ENCODE measurements around the gene CLINT1.

Gene CLINT1

GRCh38 chr5:157821822-157822622, 36.9 kb downstream of the CLINT1 start:
- DNase-seq, result no peak

- DNase-seq, result no peak
Measured at GRCh38 chr5:157821405-157821804, 37.5 kb downstream of the CLINT1 start.

DNA sequence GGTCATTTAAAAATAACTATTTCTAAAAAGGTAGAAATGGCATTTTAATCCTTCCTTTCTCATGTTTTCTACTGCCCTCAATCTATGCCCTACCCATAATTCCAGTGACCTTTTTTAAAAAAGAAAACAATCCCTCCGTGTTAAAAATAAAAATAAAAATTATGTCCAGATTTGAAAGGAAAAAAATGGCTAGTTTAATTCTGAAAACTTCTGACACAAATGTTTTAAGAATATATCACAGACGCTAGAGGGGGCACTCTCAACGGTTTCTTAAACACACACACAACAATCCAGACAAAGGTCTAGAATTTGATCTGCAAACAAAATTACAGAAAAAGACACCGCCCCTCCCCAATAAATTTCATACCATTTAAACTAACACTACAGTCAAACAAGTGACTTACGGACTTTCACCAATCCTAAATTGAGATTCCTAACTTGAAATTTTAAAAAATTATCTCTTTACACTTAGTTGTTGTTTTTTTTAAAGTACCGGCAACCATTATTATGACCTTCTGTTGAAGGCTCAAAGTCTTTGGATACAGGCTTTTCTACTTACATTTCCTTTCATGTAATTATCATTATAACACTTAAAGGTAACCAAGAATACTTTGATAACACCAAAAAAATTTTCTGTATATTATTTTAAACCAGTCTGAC, 38.2 kb downstream of the CLINT1 start:
- peak; percentile 26 for DNase-seq

- peak; percentile 19 for DNase-seq
Measured at GRCh38 chr5:157819502-157820115, 39.3 kb downstream of the CLINT1 start.

DNA sequence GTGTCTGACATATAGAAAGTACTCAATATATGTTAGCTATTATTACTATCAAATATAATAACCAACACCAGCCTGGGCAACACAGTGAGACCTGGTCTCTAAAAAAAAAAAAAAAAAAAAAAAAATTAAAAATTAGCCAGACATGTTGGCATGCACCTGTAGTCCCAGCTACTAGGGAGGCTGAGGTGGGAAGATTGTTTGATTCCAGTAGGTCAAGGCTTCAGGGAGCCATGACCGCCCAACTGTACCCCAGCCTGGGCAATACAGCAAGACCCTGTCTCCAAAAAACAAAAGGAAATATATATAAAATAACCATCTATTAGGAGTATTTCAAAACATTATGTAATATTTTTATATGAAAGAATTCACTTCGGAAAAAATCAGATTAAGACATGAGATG, 40.6 kb downstream of the CLINT1 start:
- no peak for DNase-seq

GRCh38 chr5:157817928-157818327, 41.0 kb downstream of the CLINT1 start:
- DNase-seq, result no peak

DNA sequence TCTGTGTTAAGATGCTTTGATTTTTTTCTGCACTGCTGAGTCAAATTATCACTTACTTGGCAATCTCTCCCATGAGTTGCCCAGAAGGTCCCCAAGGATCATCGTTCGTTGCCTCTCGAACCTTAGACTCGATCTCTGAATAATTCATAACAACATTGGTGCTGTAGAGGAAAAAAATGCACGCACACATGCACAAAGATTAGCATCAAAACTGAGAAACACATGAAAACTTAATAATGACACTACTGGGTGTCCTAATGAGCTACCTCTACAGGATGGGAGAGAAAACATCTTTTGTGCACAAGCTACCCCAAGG, 41.6 kb downstream of the CLINT1 start:
- DNase-seq, result no peak

GRCh38 chr5:157816682-157817386, 42.1 kb downstream of the CLINT1 start:
- no peak for DNase-seq

GRCh38 chr5:157812086-157812485, 46.9 kb downstream of the CLINT1 start:
- DNase-seq, result no peak

- no peak for DNase-seq
Measured at GRCh38 chr5:157808043-157808442, 50.9 kb downstream of the CLINT1 start.

DNA sequence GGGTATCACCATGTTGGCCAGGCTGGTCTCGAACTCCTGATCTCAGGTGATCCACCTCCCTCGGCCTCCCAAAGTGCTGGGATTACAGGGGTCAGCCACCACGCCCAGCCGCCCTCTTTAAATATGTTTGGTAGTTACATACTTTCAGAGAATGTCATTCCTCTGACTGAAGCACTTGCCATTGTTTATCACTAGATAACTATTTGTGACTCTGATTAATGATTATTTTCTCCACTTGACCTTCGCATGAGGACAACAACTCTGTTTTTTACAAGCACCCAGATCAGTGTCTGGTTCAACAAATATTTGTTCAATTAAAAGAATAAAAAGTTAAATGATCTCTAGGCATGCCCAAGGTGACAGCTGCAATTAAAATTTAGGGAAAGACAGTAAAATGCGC, 56.2 kb downstream of the CLINT1 start:
- no peak for DNase-seq

DNA sequence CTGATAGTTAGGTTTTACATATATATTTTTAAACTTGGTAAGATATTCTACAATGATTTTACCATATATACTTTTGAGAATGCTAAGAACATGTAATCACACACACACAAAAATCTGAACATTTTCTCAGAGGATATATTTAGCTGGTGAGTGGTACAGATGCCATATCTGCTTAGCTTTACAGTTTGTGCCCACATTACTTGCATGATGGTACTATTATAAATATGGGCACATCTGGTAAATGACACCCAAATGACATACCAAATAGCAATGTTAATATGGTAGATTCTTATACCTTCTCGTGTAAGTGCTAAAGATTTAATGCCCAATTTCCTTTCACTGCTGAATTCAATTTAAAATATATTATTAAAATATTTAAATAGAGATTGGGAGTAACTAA, 58.8 kb downstream of the CLINT1 start:
- DNase-seq, result no peak

- no peak for DNase-seq
Measured at GRCh38 chr5:157799578-157799977, 59.4 kb downstream of the CLINT1 start.

DNA sequence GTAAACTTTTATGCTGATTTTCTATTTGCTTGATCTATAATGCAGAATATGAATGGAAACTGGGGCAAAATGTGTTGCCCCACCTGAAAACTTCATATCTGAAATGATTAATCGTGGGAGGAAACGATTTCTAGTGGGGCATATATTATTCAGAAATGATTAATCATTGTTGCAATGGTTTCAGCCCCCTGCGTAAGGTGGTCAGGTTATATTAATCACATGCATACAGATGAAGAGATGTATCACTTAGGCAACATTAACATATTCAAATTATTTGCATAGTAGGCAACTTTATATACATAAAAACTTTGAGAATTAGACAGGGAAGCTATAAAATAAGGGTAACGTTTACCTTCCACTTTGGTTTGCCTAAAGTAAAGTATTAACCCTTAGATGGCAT, 65.6 kb downstream of the CLINT1 start:
- no peak for DNase-seq

DNA sequence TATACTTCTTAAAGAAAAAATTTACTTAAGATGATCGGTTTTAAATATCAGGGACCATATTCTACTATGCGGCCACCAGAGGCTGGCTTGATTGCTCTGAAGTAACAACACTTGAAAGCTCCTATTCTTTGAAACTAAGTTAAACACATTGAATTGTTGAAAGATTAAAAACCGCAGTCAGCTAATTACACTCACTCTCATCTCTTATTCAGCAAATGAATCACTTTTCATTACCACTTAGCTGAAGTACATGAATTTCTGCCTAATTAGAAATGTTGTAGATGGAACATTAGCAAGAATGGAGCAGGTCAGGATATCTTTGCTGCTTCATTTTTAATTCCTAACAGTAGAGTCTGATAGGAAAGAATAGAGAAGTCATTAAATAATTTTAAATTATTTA, 73.1 kb downstream of the CLINT1 start:
- DNase-seq, result no peak

DNA sequence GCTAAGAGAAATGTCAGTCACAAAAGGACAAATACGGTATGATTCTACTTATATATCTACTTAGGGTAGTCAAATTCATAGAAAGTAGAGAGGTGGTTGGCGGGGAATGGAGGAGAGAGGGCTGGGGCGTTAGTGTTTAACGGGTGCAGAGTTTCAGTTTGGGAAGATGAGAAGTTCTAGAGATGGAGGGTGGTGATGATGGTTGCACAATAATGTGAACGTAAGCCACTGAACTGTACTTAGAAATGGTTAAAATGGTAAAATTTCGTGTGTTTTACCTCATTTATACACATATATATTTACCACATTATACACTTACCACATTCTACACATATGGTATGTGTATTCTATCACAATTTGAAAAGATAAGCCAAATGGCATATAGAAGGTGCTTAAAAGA, 79.7 kb downstream of the CLINT1 start:
- no peak for DNase-seq

DNA sequence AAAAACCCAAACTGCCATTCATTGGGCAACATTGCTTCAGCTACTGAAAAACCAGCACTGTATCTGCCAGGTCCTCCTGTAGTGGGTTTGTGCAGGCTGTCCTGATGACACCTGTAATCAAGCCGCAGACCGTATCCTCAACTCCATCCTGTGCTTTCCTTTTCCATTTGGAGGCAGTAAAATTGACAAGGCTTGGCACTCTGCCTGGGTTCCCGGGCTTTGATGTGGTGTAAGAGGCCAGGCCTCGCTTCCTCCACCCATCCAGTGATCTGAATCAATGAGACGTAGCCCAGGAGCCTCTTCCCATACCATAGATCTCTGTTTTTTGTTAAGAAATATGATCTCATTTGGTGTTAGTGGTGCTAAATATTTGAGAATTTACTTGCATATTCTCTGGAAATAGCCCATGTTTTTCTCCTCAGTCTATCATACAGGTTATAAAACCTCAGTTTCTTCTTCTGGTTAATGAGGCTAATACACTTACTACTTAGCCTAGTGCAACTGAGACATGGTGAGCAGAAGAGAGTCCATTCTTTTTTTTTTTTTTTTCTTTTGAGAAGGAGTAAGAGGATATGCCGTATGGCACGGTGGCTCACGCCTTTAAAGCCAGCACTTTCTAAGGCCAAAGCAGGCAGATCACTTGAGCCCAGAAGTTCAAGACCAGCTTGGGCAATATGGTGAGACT, 80.7 kb downstream of the CLINT1 start:
- DNase-seq, result peak; percentile 8

- DNase-seq, result no peak
Measured at GRCh38 chr5:157772127-157772526, 86.8 kb downstream of the CLINT1 start.

- no peak for DNase-seq
Measured at GRCh38 chr5:157770665-157771064, 88.3 kb downstream of the CLINT1 start.

GRCh38 chr5:157767689-157768088, 91.3 kb downstream of the CLINT1 start:
- no peak for DNase-seq

DNA sequence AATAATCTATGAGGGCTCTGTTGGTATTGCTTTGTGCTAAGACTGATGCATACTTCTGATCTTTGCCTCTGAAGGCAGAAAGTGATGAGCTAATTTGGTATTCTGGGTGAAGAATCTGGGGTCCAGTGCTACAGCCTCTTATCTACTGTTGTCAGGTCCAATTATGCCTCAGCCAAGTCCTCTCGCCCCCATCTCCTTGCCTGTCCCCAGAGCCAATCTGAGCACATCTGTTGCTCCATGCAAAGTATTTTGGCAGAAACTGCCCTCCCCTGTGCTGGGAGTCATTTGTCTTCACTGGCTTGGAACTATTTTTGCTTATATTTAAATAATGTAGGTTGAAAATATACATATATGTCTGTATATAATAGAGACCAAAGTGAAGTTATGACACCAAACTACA, 92.0 kb downstream of the CLINT1 start:
- no peak for DNase-seq

DNA sequence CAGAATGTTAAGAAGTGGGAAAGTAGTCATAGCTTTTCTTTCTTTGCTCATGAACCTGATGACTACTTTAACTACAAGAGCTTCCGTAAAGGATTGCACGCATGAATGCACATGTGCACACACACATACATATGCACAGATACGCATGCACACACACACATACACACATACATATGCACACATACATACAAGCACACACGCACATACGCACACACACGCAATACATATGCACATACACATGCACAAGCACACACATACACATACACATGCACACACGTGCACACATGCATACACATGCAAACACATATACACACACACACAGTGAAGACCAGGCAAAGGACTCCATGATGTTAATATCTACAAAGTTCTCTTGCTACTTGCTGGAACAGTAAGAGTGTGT, 92.5 kb downstream of the CLINT1 start:
- DNase-seq, result no peak

GRCh38 chr5:157764531-157764930, 94.4 kb downstream of the CLINT1 start:
- DNase-seq, result no peak

All from right kidney (tissue), 1 donor.